Stimulated activated CD8-positive, alpha-beta memory T cell treated with anti-CD3 and anti-CD28 coated beads, Interleukin-15, amount 100 ng/mL, for 1 hour (primary cell): Measurements from ENCODE around the gene INSYN2A.

Experiments used
- DNase-seq: peaks from one replicate; pipeline ENCODE4 v3.0.0-alpha.2; 2020; ENCODE audit warnings: low read depth

INSYN2A gene

GRCh38 chr10:127154831-127155620 lies 41.4 kb downstream of the INSYN2A start:
- DNase-seq, result no peak

- DNase-seq, result no peak
Observed at GRCh38 chr10:127153181-127153580, 43.2 kb downstream of the INSYN2A start.

GRCh38 chr10:127151981-127152699 lies 44.3 kb downstream of the INSYN2A start:
- DNase-seq, result no peak

- DNase-seq, result no peak
Observed at GRCh38 chr10:127151541-127151940, 44.9 kb downstream of the INSYN2A start.

GRCh38 chr10:127150136-127150535 lies 46.3 kb downstream of the INSYN2A start:
- DNase-seq, result no peak

- DNase-seq, result no peak
Observed at GRCh38 chr10:127149501-127150081, 46.8 kb downstream of the INSYN2A start.

GRCh38 chr10:127148933-127149220 lies 47.5 kb downstream of the INSYN2A start:
- no peak for DNase-seq

GRCh38 chr10:127148066-127148932 lies 48.1 kb downstream of the INSYN2A start:
- no peak for DNase-seq

GRCh38 chr10:127146661-127147060 lies 49.7 kb downstream of the INSYN2A start:
- no peak for DNase-seq
